ENCODE measurements around the gene RAD9A.

- no peak for TF ChIP-seq ZNF138 (tag by site-specific recombination; IDR thresholded peaks at IDR 0.05; ENCODE audit: borderline replicate concordance)
- no peak for TF ChIP-seq ZNF23 (tag by site-specific recombination; IDR thresholded peaks at IDR 0.05; ENCODE audit: borderline replicate concordance)
- peak; percentile 92 for TF ChIP-seq CTCF (tag by site-specific recombination; IDR thresholded peaks at IDR 0.05)
- peak; percentile 42; the same call in 1 of the 2 replicates for TF ChIP-seq PATZ1 (tag by site-specific recombination; IDR thresholded peaks at IDR 0.05)
- no peak for TF ChIP-seq ZNF169 (tag by site-specific recombination; IDR thresholded peaks at IDR 0.05)
- no peak for TF ChIP-seq ZNF114 (tag by site-specific recombination; IDR thresholded peaks at IDR 0.05)
- no peak for TF ChIP-seq ZNF621 (tag by site-specific recombination; IDR thresholded peaks at IDR 0.05)
- no peak for TF ChIP-seq ZNF777 (tag by site-specific recombination; IDR thresholded peaks at IDR 0.05; ENCODE audit: borderline replicate concordance)
- no peak for TF ChIP-seq KLF1 (tag by site-specific recombination; IDR thresholded peaks at IDR 0.05)
Observed at GRCh38 chr11:67382276-67383136, 9.3 kb upstream of the RAD9A start.

All from HEK293 (cell line).